Right kidney (tissue), 1 donor: ENCODE measurements around the gene CR1L.
A peak's percentile ranks its signal among the peaks of the same experiment; 100 is the strongest.
"Not testable (repeated sequence)": the region's sequence is repeated elsewhere in the genome, so short reads cannot be mapped to it uniquely, and the experiment has no call there.

Experiments used
- DNase-seq: peaks from one replicate; pipeline ENCODE4 v3.0.0-alpha.2; 2016

CR1L gene

DNA sequence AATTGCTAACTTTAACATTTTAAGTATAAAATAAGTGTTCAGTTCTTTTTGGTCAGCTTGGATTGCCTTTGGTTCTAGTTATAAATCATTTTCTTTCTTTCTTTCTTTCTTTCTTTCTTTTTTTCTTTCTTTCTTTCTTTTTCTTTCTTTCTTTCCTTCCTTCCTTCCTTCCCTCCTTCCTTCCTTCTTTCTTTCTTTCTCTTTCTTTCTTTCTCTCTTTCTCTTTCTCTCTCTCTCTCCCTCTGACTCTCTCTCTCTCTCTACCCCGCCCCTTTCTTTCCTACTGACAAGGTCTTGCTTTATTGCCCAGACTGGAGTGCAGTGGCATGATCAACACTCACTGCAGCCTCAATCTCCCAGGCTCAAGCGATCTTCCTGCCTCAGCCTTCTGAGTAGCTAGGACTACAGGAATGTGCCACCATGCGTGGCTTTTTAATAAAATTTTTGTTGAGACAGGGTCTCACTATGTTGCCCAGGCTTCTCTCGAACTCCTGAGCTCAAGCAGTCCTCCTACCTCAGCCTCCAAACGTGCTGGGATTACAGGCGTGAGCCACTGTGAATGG, 38.0 kb downstream of the CR1L start:
- DNase-seq = not testable (repeated sequence)

DNA sequence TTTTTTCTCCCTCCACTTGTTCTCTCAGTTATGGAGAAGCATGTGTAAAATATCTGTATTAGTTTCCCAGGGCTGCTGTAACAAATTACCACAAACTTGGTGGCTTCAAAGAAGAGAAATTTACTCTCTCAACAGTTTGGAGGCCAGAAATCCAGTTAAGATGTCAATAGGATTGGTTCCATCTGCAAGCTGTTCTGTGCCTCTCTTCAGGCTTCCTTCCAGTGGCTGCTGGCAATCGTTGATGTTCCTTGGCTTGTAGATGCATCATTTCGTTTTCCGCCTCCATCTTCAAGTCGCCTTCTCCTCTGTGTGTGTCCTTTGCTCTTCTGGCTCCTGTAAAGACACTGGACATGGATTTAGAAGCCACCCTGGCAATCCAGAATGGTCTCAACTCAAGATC, 45.6 kb downstream of the CR1L start:
- DNase-seq = not testable (repeated sequence)

DNA sequence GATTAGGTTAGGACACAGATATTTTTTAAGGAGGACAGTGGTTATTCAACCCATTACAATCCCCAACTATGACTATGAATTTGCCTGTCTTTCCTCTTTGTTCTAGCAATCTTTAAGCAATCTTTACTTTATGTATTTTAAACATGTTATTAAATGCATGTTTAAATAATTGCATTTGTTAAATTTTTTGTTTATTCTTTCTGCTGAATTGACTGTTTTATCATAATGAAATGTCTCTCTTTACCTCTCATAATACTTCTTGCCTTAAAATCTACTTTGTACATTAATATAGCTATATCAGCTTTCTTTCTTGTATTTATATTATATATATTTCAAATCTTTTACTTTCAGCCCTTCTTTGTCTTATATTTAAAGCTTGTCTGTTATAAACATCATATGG, 46.1 kb downstream of the CR1L start:
- no peak for DNase-seq

DNA sequence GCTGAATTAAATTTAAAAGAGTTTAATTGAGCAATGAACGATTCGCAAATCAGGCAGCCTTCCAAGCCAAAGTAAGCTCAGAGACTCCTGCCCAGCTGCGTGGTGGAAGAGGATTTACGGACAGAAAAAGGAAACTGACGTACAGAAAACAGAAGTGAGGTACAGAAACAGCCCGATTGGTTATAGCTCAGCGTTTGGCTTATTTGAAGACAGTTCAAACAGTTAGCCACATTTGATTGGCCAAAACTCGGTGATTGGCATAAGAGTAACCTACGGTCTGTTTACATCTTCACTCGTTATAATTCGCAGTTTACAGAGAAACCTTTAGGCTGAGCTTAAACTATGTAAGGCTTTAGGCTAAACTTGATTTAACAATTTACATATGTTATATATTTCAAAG, 46.9 kb downstream of the CR1L start:
- DNase-seq = no peak

DNA sequence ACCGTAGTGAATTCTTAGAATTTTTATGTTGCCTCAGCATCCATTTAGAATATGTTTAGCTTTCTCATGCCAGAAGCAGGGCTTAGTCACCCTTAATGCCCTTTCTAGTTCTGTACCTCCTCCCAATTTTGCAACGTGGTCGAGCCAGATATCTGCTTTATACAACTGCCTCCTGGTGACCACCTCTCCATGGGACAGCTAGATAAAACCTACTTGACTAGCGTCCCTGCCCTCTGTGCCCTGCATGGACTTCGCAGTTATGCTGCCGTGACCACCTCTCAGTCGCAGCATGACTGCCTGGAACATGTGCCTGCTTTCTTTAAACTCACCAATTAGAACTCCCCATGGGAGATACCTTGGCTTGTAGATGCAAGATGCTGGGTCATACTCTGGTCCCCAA, 47.4 kb downstream of the CR1L start:
- DNase-seq = not testable (repeated sequence)

DNA sequence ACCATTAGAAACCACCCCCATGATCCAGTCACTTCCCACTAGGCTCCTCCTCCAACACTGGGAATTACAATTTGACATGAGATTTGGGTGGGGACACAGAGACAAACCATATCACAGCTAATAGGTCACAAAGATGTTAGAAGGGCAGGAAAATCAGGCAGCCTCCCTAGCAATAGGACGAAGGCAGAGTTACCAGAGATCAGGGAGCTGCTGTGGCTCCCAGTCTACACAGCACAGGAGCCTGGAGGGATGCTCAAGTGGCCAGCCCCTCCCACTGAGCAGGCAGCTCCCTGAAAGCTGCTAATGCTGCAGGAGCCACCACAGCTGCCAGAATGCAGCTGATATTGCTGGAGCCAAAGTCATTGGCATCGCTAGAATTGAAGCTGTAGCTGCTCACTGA, 51.0 kb downstream of the CR1L start:
- no peak for DNase-seq

DNA sequence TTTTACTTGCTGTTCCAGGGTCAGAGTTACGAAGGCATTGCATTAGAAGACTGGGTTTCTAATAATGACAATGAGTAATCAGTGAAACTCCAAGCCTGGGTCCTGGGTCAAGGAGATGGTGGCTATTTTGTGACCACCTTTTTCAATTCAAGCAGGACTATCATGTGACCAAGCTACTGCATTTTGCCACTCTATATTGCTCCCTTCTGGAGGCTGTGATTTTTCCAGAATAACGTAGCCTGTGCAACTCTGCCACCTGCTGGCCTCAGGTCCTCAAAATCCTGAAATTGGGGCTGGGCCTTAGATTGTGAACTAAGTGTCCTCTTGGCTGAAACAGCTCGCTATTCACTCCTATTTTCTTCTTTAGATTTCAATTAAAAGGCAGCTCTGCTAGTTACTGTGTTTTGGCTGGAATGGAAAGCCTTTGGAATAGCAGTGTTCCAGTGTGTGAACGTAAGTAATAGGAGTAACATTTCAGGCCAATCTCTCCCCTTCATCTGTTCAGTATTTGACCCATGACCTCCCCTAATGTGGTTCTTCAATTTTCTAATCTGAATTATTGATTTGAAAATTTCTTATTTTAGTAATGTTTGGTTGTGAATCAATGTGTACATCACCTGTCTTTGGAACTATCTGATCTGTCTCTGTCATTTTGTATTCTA, 54.0 kb downstream of the CR1L start:
- DNase-seq = peak; percentile 22

DNA sequence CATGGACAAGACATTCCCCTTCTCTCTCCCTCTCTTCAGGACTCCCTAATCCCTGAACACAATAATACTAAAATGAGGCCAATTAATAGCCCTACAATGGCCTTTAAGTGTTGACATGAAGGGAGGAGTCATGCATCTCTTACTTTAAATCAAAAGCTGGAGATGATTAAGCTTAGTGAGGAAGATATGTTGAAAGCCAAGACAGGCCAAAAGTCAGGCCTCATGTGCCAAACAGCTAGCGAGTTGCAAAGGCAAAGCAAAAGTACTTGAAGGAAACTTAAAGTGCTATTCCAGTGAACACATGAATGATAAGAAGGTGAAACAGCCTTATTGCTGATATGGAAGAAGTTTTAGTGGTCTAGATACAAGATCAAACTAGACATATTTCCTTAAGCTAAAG, 57.4 kb downstream of the CR1L start:
- no peak for DNase-seq

DNA sequence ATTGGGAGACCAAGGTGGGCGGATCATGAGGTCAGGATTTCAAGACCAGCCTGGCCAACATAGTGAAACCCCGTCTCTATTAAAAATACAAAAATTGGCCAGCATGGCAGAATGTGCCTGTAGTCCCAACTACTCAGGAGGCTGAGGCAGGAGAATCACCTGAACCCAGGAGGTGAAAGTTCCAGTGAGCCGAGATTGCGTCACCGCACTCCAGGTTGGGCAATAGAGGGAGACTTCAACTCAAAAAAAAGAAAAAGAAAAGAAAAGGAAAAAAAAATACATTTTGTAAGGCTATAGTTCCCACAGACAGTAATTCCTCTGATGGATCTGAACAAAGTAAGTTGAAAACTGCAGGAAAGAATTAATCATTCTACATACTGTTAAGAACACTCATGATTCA, 58.8 kb downstream of the CR1L start:
- DNase-seq = no peak

DNA sequence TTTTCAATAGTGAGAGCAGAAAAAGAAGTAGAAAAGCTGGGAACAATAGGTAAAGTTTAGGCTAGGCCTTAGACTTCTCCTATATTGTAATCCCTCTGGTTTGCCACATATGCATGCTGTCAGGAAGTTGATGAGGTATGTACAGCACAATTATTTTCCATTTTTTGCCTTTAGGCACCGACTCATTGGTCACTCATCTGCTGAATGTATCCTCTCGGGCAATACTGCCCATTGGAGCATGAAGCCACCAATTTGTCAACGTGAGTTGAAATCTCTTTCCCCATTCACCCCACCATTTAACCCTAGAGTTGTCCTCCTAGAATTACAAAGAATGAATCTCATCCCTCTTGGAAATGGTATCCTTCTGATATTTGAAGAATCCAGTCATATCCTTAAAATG, 63.1 kb downstream of the CR1L start:
- DNase-seq = not testable (repeated sequence)

DNA sequence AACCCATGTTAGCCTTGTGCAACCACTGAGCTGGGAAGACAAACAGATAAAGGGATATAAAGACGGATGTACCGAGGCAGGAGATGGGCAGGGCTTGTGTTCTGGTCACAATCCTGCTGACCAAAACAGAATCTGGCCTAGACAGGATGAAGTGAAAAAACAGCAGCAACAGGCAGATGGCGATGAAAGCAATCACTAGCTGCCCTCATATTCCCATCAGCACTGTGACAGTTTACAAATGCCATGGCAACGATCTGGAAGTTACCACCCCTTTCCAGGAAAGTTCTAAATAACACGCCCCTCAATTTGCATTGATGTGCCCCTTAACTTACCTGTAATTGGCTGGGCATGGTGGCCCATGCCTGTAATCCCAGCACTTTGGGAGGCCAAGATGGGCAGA, 66.4 kb downstream of the CR1L start:
- no peak for DNase-seq

DNA sequence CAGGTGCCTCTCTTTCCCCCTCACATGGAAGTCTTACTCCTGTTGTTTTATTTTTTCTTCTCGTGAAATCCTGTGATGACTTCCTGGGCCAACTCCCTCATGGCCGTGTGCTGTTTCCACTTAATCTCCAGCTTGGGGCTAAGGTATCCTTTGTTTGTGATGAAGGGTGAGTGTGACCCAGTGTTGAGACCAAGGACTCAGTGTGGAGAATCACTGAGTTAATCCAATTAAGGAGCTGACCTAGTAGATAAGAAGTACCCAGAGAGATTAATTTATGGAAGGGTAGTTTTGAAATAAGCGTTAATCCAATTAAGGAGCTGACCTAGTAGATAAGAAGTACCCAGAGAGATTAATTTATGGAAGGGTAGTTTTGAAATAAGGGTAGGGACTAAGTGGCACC, 67.8 kb downstream of the CR1L start:
- DNase-seq = not testable (repeated sequence)

DNA sequence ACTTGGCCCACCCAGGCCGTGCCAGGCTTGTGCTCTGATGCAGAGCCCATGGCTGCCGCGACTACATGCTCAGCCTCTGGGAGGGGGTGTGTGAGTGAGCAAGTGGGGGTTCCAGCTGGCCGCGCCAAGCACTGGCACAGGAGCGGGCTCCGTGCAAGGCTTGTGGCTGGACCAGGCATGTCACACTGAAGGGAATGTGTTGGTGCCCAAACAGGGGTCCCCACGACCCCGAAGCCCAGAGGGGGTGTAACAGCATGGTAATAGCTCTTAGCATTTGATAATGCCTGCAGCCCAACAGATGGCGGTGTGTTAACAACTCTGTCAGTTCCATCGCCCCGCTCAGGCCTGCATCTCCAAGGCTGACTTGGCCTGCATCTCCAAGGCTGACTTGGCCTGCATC, 68.6 kb downstream of the CR1L start:
- no peak for DNase-seq

DNA sequence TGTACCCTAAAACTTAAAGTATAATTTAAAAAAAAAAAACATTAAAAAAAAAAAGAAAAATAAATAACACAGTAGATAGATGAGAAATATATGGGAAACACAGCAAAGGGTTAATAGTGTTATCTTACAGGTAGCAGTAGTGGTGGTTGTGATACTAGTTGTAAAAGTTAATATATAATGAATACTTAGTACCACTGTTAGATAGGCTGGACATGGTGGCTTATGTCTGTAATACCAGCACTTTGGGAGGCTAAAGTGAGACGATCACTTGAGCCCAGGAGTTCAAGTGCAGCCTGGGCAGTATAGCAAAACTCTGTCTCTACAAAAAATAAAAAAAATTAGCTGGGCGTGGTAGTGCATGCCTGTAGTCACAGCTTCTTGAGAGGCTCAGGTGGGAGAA, 74.3 kb downstream of the CR1L start:
- DNase-seq = no peak

DNA sequence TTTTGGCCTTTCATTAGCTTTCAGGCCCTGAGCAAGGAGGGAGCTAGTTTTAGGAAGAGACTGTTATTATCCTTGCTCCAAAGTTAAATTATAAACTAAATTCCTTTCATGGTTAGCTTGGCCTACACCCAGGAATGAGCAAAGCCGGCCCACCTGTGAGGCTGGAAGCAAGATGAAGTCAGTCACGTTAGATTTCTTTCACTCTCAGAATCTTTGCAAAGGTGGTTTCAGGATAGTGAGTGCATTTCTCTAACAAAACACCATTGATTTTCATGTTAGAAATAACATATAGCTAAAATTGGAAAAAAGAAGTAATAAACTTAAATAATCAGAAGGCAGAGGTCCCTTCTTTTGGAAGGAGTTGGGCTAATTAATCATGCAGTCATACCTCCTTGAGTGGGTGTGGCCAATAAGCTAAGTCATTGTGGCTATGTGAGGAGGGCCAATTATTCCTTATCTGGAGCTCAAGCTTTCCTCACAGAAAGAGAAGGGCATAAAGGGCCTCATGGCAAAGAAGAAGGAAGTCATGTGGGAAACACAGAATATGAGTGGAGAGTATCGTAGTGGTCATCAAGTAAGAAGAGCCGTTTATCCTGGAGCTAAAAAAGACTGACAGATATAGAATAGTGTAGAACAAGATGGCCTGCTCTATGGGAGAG, 83.4 kb downstream of the CR1L start:
- DNase-seq = not testable (repeated sequence)

DNA sequence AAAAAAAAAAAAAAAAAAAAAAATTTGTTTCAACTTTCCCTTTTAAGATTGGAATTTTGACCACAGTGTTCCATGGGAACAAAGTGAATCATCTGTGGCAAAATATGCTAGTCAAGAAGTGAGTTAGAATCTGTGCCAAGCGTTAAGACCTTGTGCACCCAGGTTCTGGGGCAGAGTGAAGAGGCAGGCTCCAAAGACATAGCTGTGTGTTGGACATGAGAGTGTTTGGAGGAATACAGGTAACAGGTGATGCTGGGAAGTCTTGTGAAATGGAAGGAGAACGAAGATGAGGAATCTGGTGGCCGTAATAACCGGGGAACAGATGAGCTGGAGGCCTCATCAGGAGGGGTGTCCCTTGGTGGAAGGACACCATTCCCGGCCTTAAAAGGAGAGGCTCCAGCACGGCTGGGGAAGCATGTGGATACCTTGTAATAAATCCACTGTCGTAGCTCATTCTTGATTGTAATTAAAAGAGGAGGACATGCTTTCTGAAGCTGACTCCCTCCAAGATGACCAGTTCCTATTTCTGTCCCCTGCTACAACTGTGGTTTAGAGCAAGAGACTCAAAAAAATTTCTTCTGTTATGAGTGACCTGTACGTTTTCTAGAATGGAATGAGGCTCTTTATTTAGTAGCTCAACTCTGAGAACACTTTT, 92.7 kb downstream of the CR1L start:
- peak; percentile 26 for DNase-seq

DNA sequence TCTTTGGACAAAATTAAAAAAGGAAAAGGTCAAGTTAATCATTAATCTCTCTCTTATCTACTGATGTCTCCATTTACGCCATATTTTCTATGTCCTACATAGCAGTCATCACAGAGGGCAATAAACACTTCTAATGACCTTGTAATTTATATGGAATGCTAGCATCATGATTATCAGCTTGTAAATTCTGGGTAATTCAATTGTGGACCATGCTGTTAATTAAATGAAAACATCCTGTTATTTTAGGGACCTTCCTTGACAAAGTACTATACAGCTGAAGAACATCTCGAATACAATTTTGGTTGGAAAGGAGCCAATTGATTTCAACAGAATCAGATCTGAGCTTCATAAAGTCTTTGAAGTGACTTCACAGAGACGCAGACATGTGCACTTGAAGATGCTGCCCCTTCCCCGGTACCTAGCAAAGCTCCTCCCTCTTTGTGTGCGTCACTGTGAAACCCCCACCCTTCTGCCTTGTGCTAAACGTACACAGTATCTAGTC, 93.3 kb downstream of the CR1L start:
- DNase-seq = not testable (repeated sequence)

DNA sequence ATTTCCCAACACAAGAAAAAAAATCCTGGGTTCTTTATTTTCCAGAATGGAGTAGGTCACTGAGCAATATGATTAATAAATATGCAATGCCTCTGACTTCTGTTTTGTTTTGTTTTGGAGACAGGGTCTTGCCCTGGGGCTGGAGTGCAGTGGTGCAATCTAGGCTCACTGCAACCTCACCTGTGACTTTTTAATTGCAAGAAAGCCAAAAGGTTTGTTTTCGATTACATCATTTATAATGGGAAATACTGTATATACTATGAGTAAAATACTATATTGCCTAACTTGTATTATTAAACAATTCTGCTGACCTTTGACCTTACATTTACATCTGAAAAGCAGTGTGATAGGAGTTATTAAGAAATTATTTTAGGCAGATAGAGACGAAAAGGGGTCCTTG, 95.3 kb downstream of the CR1L start:
- no peak for DNase-seq

DNA sequence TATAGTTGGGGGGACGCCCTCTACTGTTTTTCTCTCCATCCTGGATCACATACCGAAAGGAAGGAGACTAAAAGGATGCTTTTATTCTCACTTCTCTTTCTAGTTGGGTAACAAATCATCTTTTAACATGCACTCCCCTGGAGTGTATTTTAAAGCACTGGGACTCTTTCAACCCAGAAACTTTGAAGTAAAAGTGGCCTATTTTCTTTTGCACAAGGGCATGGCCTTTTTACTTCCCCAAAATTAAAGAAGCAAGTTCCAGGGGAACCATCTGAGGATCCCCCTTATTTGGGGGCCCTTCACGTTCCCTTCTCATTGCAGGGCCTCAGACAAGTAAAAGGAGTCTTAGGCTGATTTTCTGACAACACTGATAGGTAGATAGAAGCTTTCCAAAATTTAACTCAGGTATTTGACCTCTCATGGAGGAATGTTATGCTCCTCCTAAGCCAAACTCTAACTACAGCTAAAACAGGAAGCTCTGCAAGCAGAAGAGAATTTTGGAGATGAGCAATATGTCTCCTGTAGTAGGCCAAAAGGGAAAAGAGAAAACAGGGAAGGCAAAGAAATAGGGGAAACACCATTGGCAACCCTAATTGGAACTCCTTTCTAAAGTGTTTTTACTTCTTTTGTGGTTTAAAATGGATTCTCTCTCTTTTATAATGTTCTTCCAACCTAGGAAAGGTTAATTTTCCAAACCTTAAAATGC, 98.1 kb downstream of the CR1L start:
- no peak for DNase-seq

DNA sequence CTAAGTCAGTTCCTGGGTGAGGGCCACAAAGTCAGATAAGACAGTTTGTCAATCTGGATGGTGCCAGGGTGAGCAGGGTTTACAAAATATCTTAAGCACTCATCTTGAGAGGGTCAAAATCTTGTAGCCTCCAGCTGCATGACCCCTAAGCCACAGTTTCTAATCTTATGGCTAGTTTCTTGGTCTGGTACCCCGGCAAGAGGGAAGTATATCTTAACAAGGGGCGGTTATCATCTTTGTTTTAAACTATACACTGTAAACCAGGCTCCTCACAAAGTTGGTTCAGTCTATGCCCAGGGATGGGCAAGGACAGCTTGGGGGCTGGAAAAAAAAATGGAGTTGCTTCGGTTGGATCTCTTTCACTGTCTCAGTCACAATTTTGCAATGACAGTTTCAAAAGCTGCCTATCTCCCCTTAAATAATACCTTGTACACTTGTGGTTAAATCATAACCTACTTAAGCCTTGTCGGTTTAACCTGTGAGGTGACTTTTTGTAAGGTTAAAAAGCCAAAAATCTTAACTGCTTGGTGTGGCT, 99.1 kb downstream of the CR1L start:
- no peak for DNase-seq

DNA sequence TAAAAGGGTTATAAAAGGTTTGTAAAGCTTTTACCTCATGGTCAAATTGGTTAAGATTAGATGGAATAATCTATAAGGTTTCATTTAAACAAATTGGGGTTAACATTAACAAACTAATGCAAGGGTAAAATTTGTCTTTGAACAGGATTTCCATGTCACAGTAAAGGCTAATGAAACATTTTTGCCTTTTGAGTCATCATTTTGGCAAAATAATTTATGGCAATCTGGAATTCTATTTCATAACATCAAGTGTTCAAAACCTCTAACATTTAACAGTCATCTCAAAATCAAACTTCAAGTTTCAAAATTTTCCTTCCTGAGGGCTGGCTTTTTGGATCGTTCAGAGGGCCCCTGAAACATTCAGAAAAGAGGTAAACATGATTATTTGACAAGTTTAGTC, 100.4 kb downstream of the CR1L start:
- DNase-seq = no peak
